OCI-LY1 (cell line): ENCODE data around the gene CDC42BPA.

Experiments
- H2AFZ ChIP-seq: fragments of 200-600 bp; sonication (generic), shearing (Covaris generic); 2 replicates; pipeline ENCODE4 v1.6.0; 2014; ENCODE audit warnings: antibody characterized with exemption, mild to moderate bottlenecking, low read length
- H3F3A ChIP-seq: fragments of 200-600 bp; sonication (generic), shearing (Covaris generic); 2 replicates; pipeline ENCODE4 v1.6.0; 2014; ENCODE audit warnings: mild to moderate bottlenecking, antibody characterized with exemption, low read length, moderate library complexity; ENCODE audit not compliant: insufficient read depth
- H3K27ac ChIP-seq: fragments of 200-600 bp; sonication (generic); 2 replicates; pipeline ENCODE4 v1.5.1; 2014; ENCODE audit warnings: low read length, mixed run types, mild to moderate bottlenecking, low read depth; ENCODE audit not compliant: poor library complexity, severe bottlenecking
- H3K27me3 ChIP-seq: fragments of 200-600 bp; sonication (generic); 2 replicates; pipeline ENCODE4 v1.6.0; 2014; ENCODE audit warnings: antibody characterized with exemption, mild to moderate bottlenecking, low read length, moderate library complexity; ENCODE audit not compliant: insufficient read depth
- H3K36me3 ChIP-seq: fragments of 200-600 bp; sonication (generic); 2 replicates; pipeline ENCODE4 v1.6.1; 2014; ENCODE audit warnings: mild to moderate bottlenecking, antibody characterized with exemption, low read length, moderate library complexity, mixed read lengths; ENCODE audit not compliant: insufficient read depth
- H3K4me1 ChIP-seq: fragments of 200-600 bp; sonication (generic); 2 replicates; pipeline ENCODE4 v1.5.1; 2014; ENCODE audit warnings: mild to moderate bottlenecking, low read length, moderate library complexity; ENCODE audit not compliant: insufficient read depth, severe bottlenecking
- H3K4me2 ChIP-seq: fragments of 200-600 bp; sonication (generic), shearing (Covaris generic); 2 replicates; pipeline ENCODE4 v1.6.1; 2014; ENCODE audit warnings: low read length
- H3K4me3 ChIP-seq: fragments of 200-600 bp; sonication (generic); 2 replicates; pipeline ENCODE4 v1.5.1; 2014; ENCODE audit warnings: low read length, low read depth, mild to moderate bottlenecking, mixed read lengths; ENCODE audit not compliant: poor library complexity, severe bottlenecking
- H3K79me2 ChIP-seq: fragments of 200-600 bp; shearing (Covaris generic); 2 replicates; pipeline ENCODE4 v1.6.1; 2016; ENCODE audit warnings: mixed run types, low read length, mixed read lengths; ENCODE audit not compliant: insufficient read depth
- H3K9ac ChIP-seq: fragments of 200-600 bp; sonication (generic), shearing (Covaris generic); 2 replicates; pipeline ENCODE4 v1.6.1; 2014; ENCODE audit warnings: mild to moderate bottlenecking, low read length, mixed read lengths
- H3K9me2 ChIP-seq: fragments of 200-600 bp; sonication (generic), shearing (Covaris generic); 2 replicates; pipeline ENCODE4 v1.6.1; 2014; ENCODE audit warnings: low read depth, mild to moderate bottlenecking, low read length, mixed read lengths
- H3K9me3 ChIP-seq: fragments of 200-600 bp; shearing (Covaris generic); 2 replicates; pipeline ENCODE4 v1.6.1; 2014; ENCODE audit warnings: low read length, mixed read lengths
- H4K20me1 ChIP-seq: fragments of 200-600 bp; sonication (generic), shearing (Covaris generic); 2 replicates; pipeline ENCODE4 v1.6.0; 2016; ENCODE audit warnings: mild to moderate bottlenecking, low read length; ENCODE audit not compliant: insufficient read depth
- EZH2 ChIP-seq: fragments of 200-600 bp; sonication (generic), shearing (Covaris generic); IDR thresholded peaks from 2 replicates; pipeline ENCODE4 v1.8.0; 2017; ENCODE audit warnings: borderline replicate concordance, mixed run types, mild to moderate bottlenecking, antibody characterized with exemption, low read length, moderate library complexity, mixed read lengths
- TF ChIP-seq, protein P1 (sequence below): fragments of 200-600 bp; sonication (generic), shearing (Covaris generic); IDR thresholded peaks from 2 replicates; pipeline ENCODE4 v1.5.1; 2017; ENCODE audit warnings: mild to moderate bottlenecking, antibody characterized with exemption, low read length, moderate library complexity, mixed read lengths

The CDC42BPA gene

DNA sequence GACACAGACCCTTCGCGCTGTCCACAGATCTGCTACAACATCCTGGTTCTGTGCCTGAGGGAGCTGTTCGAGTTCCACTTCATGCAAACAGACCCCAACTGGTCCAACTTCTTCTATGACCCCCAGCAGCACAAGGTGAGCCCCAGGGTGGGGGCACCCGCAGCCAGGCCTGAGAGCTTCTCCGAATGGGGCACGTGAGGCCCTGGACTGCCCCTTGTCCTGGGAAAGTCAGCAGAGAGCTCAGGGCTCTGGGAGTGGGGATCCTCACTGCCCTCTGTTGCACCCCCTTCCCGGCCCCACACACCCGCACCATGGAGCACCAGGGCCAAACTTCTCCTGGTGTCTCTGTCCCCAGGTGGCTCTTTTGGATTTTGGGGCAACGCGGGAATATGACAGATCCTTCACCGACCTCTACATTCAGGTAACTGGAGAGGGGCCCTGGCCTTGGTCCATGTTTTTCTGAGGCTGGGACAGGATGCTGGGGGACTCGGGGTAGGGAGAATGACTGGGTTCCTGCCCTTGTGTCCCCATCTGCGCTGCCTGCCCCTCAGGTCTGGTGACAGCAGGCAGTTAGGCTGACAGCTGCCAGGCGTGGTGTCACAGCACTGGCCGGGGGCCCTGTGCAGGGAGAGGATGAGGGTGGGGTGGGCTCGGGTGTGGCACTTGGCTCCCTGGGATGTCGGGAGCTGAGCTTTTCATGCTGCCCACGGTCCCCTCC, 333.6 kb downstream of the CDC42BPA start:
- H3K9me3 ChIP-seq: no peaks in the 10 kb centered on the region
- peaks cover 9% of the 10 kb centered on the region for H3K4me1 ChIP-seq
- H3K27ac ChIP-seq: no peak overlapping the region
- no peaks in the 10 kb centered on the region for H4K20me1 ChIP-seq
- no peak overlapping the region for H3K9ac ChIP-seq
- TF ChIP-seq, protein P1, sequence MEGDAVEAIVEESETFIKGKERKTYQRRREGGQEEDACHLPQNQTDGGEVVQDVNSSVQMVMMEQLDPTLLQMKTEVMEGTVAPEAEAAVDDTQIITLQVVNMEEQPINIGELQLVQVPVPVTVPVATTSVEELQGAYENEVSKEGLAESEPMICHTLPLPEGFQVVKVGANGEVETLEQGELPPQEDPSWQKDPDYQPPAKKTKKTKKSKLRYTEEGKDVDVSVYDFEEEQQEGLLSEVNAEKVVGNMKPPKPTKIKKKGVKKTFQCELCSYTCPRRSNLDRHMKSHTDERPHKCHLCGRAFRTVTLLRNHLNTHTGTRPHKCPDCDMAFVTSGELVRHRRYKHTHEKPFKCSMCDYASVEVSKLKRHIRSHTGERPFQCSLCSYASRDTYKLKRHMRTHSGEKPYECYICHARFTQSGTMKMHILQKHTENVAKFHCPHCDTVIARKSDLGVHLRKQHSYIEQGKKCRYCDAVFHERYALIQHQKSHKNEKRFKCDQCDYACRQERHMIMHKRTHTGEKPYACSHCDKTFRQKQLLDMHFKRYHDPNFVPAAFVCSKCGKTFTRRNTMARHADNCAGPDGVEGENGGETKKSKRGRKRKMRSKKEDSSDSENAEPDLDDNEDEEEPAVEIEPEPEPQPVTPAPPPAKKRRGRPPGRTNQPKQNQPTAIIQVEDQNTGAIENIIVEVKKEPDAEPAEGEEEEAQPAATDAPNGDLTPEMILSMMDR: no peak
- TF ChIP-seq EZH2: no peak
- H3F3A ChIP-seq: no peaks in the 10 kb centered on the region
- no peaks in the 10 kb centered on the region for H3K27me3 ChIP-seq
- no peak overlapping the region for H3K4me3 ChIP-seq
- no peak overlapping the region for H2AFZ ChIP-seq
- H3K36me3 ChIP-seq: no peaks in the 10 kb centered on the region
- H3K4me2 ChIP-seq: no peak overlapping the region
- H3K9me2 ChIP-seq: no peaks in the 10 kb centered on the region
- H3K79me2 ChIP-seq: no peaks in the 10 kb centered on the region

DNA sequence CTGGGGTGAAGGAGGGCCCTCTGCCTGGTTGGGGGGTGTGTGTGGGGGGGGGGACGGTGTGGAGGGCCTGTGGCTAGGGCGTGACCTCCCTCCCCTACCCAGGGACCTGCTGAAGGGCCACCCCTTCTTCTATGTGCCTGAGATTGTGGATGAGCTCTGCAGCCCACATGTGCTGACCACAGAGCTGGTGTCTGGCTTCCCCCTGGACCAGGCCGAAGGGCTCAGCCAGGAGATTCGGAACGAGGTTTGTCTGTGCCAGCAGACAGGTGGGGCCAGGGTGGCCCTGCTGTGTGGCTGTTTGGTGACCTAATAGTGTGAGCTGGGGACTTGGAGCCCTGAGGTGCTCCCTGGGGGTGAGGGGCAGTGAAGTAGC, 334.3 kb downstream of the CDC42BPA start:
- Histone ChIP-seq H3K9ac (no peak overlapping the region), H3K4me2 (no peak overlapping the region), H3K9me2 (no peaks in the 10 kb centered on the region), H3K4me3 (no peak overlapping the region), H3K9me3 (no peaks in the 10 kb centered on the region), H3K27me3 (no peaks in the 10 kb centered on the region), H3K27ac (no peak overlapping the region), H3K79me2 (no peaks in the 10 kb centered on the region), H2AFZ (no peak overlapping the region), H3K36me3 (no peaks in the 10 kb centered on the region), H4K20me1 (no peaks in the 10 kb centered on the region), H3K4me1 (peaks cover 2% of the 10 kb centered on the region), H3F3A (no peaks in the 10 kb centered on the region)
- TF ChIP-seq, protein P1: no peak
- TF ChIP-seq EZH2: no peak

DNA sequence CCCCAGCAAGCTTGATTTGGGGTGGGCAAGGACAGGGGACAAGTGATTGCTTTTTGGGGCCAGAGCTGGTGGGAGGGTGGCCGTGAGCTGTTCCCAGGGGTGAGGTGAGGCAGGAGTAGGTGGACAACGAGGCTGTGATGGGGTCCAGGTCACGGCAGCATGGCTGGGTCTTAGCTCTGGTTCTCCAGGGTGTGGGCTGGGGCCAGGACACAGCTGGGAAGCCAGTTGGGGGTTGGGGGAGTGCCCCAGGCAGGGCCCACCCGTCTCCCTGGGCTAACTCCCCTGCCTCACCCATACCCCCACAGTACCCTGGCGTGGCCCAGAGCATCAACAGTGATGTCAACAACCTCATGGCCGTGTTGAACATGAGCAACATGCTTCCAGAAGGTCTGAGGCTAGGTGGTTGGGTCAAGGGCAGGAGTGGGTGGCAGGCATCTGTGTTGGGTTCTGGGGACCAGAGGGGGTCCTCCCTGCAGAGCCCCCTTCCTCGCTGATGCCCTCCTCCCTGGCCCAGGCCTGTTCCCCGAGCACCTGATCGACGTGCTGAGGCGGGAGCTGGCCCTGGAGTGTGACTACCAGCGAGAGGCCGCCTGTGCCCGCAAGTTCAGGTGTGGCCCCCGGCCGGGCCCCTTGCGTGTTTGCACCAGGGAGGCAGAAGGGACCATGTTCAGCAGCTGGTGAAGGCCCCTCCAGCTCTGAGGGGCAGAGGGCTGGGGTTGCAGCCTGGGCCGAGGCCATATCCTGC, 334.9 kb downstream of the CDC42BPA start:
- no peak for TF ChIP-seq EZH2
- TF ChIP-seq, protein P1: no peak

More for the DNA sequence above, 334.9 kb downstream of the CDC42BPA start:
- Histone ChIP-seq H3K27me3 (no peaks in the 10 kb centered on the region), H3K9me3 (no peaks in the 10 kb centered on the region), H3K27ac (no peak overlapping the region), H3K4me1 (no peaks in the 10 kb centered on the region), H4K20me1 (no peaks in the 10 kb centered on the region), H3F3A (no peaks in the 10 kb centered on the region), H2AFZ (no peak overlapping the region), H3K4me3 (no peak overlapping the region), H3K79me2 (no peaks in the 10 kb centered on the region), H3K4me2 (no peak overlapping the region), H3K9ac (no peak overlapping the region), H3K9me2 (no peaks in the 10 kb centered on the region), H3K36me3 (no peaks in the 10 kb centered on the region)
